Activated naive CD8-positive, alpha-beta T cell treated with anti-CD3 and anti-CD28 coated beads, Interleukin-2, amount 10 ng/mL, durations not matched to agents 7 days and 5 days (primary cell): ENCODE data around the gene ARHGEF9. TPM values are rescaled to one million over a fixed set of nuclear protein-coding genes. Genes with fewer than 3 reads are reported as not detected.
"Not testable (repeated sequence)": the region's sequence is repeated elsewhere in the genome, so short reads cannot be mapped to it uniquely, and the experiment has no call there.

ENCODE experiments used
- ATAC-seq: fragments of 150-1000 bp; cut with Tn5 transposase; one replicate; pipeline ENCODE4 v1.10.0; 2021; ENCODE audit warnings: low read depth, moderate library complexity
- POLR2A ChIA-PET: fragments of 350-600 bp; sonication (Branson Sonifier 250); formaldehyde crosslinking; loops from one replicate; lab custom pipeline; 2021; ENCODE audit warnings: antibody characterized with exemption; lab: Charles Lee
- DNase-seq: peaks from one replicate; pipeline ENCODE4 v3.0.0; 2021
- H3K27ac Mint-ChIP-seq: one replicate; pipeline ENCODE4 v1.8.0; 2022; ENCODE audit warnings: mild to moderate bottlenecking, mixed read lengths
- H3K27me3 Mint-ChIP-seq: one replicate; pipeline ENCODE4 v1.8.0; 2022; ENCODE audit warnings: mild to moderate bottlenecking, moderate library complexity, mixed read lengths
- H3K36me3 Mint-ChIP-seq: one replicate; pipeline ENCODE4 v1.8.0; 2021; ENCODE audit warnings: mild to moderate bottlenecking, mixed read lengths
- H3K4me1 Mint-ChIP-seq: one replicate; pipeline ENCODE4 v1.8.0; 2021; ENCODE audit warnings: mixed read lengths
- H3K4me3 Mint-ChIP-seq: one replicate; pipeline ENCODE4 v1.8.0; 2022; ENCODE audit warnings: mild to moderate bottlenecking, moderate library complexity, mixed read lengths
- H3K9me3 Mint-ChIP-seq: one replicate; pipeline ENCODE4 v1.8.0; 2021; ENCODE audit warnings: mixed read lengths
- total RNA-seq, 2 experiments: library from RNA; stranded (reverse); gene quantifications; one replicate each; pipeline ENCODE4 v1.2.3, GENCODE V29; 2021

The ARHGEF9 gene
- total RNA-seq, 2 experiments from 2014 or later = 32.3 to 34.2 TPM

GRCh38 chrX:63675716-63676115 is 109.3 kb downstream of the ARHGEF9 start:
- Mint-ChIP-seq H3K27me3 (no peaks in the 10 kb centered on the region), H3K4me3 (no peak overlapping the region), H3K9me3 (no peaks in the 10 kb centered on the region), H3K27ac (no peak overlapping the region), H3K4me1 (no peaks in the 10 kb centered on the region), H3K36me3 (peaks cover 21% of the 10 kb centered on the region)
- DNase-seq = no peak
- POLR2A ChIA-PET = no interaction called here
- ATAC-seq = no peak

GRCh38 chrX:63673896-63674295 is 111.1 kb downstream of the ARHGEF9 start:
- H3K27ac Mint-ChIP-seq = no peak overlapping the region
- no peaks in the 10 kb centered on the region for H3K27me3 Mint-ChIP-seq
- no peaks in the 10 kb centered on the region for H3K4me1 Mint-ChIP-seq
- H3K9me3 Mint-ChIP-seq = no peaks in the 10 kb centered on the region
- DNase-seq (no peak), ATAC-seq (no peak)
- POLR2A ChIA-PET = no interaction called here
- no peak overlapping the region for H3K4me3 Mint-ChIP-seq
- H3K36me3 Mint-ChIP-seq = peaks cover 25% of the 10 kb centered on the region

GRCh38 chrX:63664741-63665140 is 120.3 kb downstream of the ARHGEF9 start:
- H3K4me3 Mint-ChIP-seq = no peak overlapping the region
- POLR2A ChIA-PET = no interaction called here
- H3K36me3 Mint-ChIP-seq = peaks cover 29% of the 10 kb centered on the region
- no peaks in the 10 kb centered on the region for H3K27me3 Mint-ChIP-seq
- no peaks in the 10 kb centered on the region for H3K4me1 Mint-ChIP-seq
- no peaks in the 10 kb centered on the region for H3K9me3 Mint-ChIP-seq
- no peak for ATAC-seq
- no peak for DNase-seq
- H3K27ac Mint-ChIP-seq = no peak overlapping the region

- H3K36me3 Mint-ChIP-seq = peaks cover 22% of the 10 kb centered on the region
- no peak overlapping the region for H3K4me3 Mint-ChIP-seq
- DNase-seq = no peak
- no peak overlapping the region for H3K27ac Mint-ChIP-seq
- POLR2A ChIA-PET = no interaction called here
- no peaks in the 10 kb centered on the region for H3K27me3 Mint-ChIP-seq
- H3K9me3 Mint-ChIP-seq = no peaks in the 10 kb centered on the region
- no peaks in the 10 kb centered on the region for H3K4me1 Mint-ChIP-seq
- no peak for ATAC-seq
Observed at GRCh38 chrX:63664083-63664482, 120.9 kb downstream of the ARHGEF9 start.

GRCh38 chrX:63661676-63662075 is 123.3 kb downstream of the ARHGEF9 start:
- ATAC-seq (no peak), DNase-seq (no peak)
- H3K4me1 Mint-ChIP-seq = no peaks in the 10 kb centered on the region
- H3K36me3 Mint-ChIP-seq = peaks cover 22% of the 10 kb centered on the region
- POLR2A ChIA-PET = no interaction called here
- H3K9me3 Mint-ChIP-seq = no peaks in the 10 kb centered on the region
- no peak overlapping the region for H3K27ac Mint-ChIP-seq
- no peak overlapping the region for H3K4me3 Mint-ChIP-seq
- no peaks in the 10 kb centered on the region for H3K27me3 Mint-ChIP-seq

- Mint-ChIP-seq H3K27ac (no peak overlapping the region), H3K27me3 (no peaks in the 10 kb centered on the region), H3K9me3 (no peaks in the 10 kb centered on the region), H3K4me1 (no peaks in the 10 kb centered on the region), H3K36me3 (peaks cover 19% of the 10 kb centered on the region), H3K4me3 (no peak overlapping the region)
- no peak for ATAC-seq
- no peak for DNase-seq
- POLR2A ChIA-PET = no interaction called here
Observed at GRCh38 chrX:63658920-63659319, 126.1 kb downstream of the ARHGEF9 start.

- H3K4me1 Mint-ChIP-seq = no peaks in the 10 kb centered on the region
- H3K36me3 Mint-ChIP-seq = peaks cover 20% of the 10 kb centered on the region
- H3K9me3 Mint-ChIP-seq = no peaks in the 10 kb centered on the region
- POLR2A ChIA-PET = no interaction called here
- ATAC-seq (no peak), DNase-seq (no peak)
- H3K27ac Mint-ChIP-seq = no peak overlapping the region
- H3K4me3 Mint-ChIP-seq = no peak overlapping the region
- no peaks in the 10 kb centered on the region for H3K27me3 Mint-ChIP-seq
Observed at GRCh38 chrX:63657821-63658220, 127.2 kb downstream of the ARHGEF9 start.

GRCh38 chrX:63656871-63657580 is 128.0 kb downstream of the ARHGEF9 start:
- no peak overlapping the region for H3K27ac Mint-ChIP-seq

GRCh38 chrX:63652086-63652765 is 132.8 kb downstream of the ARHGEF9 start:
- DNase-seq (no peak), ATAC-seq (no peak)
- H3K36me3 Mint-ChIP-seq = peaks cover 31% of the 10 kb centered on the region
- POLR2A ChIA-PET = no interaction called here
- no peaks in the 10 kb centered on the region for H3K9me3 Mint-ChIP-seq
- no peaks in the 10 kb centered on the region for H3K4me1 Mint-ChIP-seq
- H3K27me3 Mint-ChIP-seq = no peaks in the 10 kb centered on the region
- H3K4me3 Mint-ChIP-seq = no peak overlapping the region
- no peak overlapping the region for H3K27ac Mint-ChIP-seq

More at GRCh38 chrX:63656871-63657580, 128.0 kb downstream of the ARHGEF9 start:
- Mint-ChIP-seq H3K4me3 (no peak overlapping the region), H3K36me3 (peaks cover 24% of the 10 kb centered on the region), H3K4me1 (no peaks in the 10 kb centered on the region), H3K27me3 (no peaks in the 10 kb centered on the region), H3K9me3 (no peaks in the 10 kb centered on the region)
- POLR2A ChIA-PET = no interaction called here
- ATAC-seq = no peak
- no peak for DNase-seq

GRCh38 chrX:63645748-63646147 is 139.3 kb downstream of the ARHGEF9 start:
- H3K27ac Mint-ChIP-seq, DNase-seq, POLR2A ChIA-PET, H3K4me3 Mint-ChIP-seq, H3K9me3 Mint-ChIP-seq, H3K4me1 Mint-ChIP-seq, H3K27me3 Mint-ChIP-seq, ATAC-seq: not testable (repeated sequence)
- peaks cover 27% of the 10 kb centered on the region for H3K36me3 Mint-ChIP-seq

- DNase-seq = no peak
- ATAC-seq = no peak
- Mint-ChIP-seq H3K4me3 (no peak overlapping the region), H3K4me1 (no peaks in the 10 kb centered on the region), H3K27ac (no peak overlapping the region), H3K36me3 (peaks cover 28% of the 10 kb centered on the region), H3K9me3 (peaks cover 3% of the 10 kb centered on the region), H3K27me3 (no peaks in the 10 kb centered on the region)
- POLR2A ChIA-PET = no interaction called here
Observed at GRCh38 chrX:63635750-63636149, 149.3 kb downstream of the ARHGEF9 start.

- H3K36me3 Mint-ChIP-seq = no peaks in the 10 kb centered on the region
- no peak for DNase-seq
- POLR2A ChIA-PET = no interaction called here
- H3K4me3 Mint-ChIP-seq = no peak overlapping the region
- peaks cover 2% of the 10 kb centered on the region for H3K27me3 Mint-ChIP-seq
- no peak overlapping the region for H3K27ac Mint-ChIP-seq
- no peak for ATAC-seq
- H3K4me1 Mint-ChIP-seq = no peaks in the 10 kb centered on the region
- peaks cover 2% of the 10 kb centered on the region for H3K9me3 Mint-ChIP-seq
Observed at GRCh38 chrX:63613531-63614028, 171.4 kb downstream of the ARHGEF9 start.

GRCh38 chrX:63585936-63586335 is 199.1 kb downstream of the ARHGEF9 start:
- H3K9me3 Mint-ChIP-seq = no peaks in the 10 kb centered on the region
- ATAC-seq = no peak
- DNase-seq = no peak
- H3K4me1 Mint-ChIP-seq = no peaks in the 10 kb centered on the region
- no peaks in the 10 kb centered on the region for H3K36me3 Mint-ChIP-seq
- POLR2A ChIA-PET = interaction anchor here (0.6 kb wide), 1 partner anchor 169 kb away, joined by 3 read pairs; no protein-coding TSS in a partner anchor
- H3K27ac Mint-ChIP-seq = no peak overlapping the region
- peaks cover 5% of the 10 kb centered on the region for H3K27me3 Mint-ChIP-seq
- no peak overlapping the region for H3K4me3 Mint-ChIP-seq
